HL-60 (cell line): ENCODE measurements around the gene LHCGR.

Experiments used
- GABPA ChIP-seq: IDR thresholded peaks from 2 replicates; pipeline ENCODE4 v1.6.1; 2012; ENCODE audit warnings: low read depth
- POLR2AphosphoS5 ChIP-seq: IDR thresholded peaks from 2 replicates; pipeline ENCODE4 v1.6.1; 2012; ENCODE audit warnings: low read depth
- TF ChIP-seq, protein P1 (sequence below): IDR thresholded peaks from one replicate; pipeline ENCODE4 v1.5.1; 2011; ENCODE audit warnings: low read length, control low read depth, inconsistent platforms; ENCODE audit not compliant: insufficient read depth
- TF ChIP-seq, protein P2 (sequence below): IDR thresholded peaks from 2 replicates; pipeline ENCODE4 v1.6.1; 2012; ENCODE audit warnings: low read depth; ENCODE audit not compliant: insufficient replicate concordance

DNA sequence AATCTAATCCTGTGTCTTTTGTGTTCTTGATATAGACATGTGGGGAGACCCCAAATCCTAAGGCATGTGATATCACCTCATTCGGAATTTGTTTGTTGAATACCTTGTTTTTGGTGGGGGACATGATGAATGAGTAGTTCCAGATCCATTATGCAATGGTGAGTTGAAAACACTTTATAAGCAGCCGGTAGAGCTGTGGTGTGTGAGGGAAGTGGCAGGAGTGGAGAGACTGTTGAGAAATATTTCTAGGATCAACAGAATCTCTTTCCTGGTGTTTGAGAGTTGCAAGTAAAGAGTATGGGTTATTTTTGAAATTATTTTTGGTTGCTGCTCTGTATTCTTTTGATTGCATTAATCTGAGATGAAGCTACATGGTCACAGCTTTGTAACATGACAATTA is 34.4 kb downstream of the LHCGR start:
- TF ChIP-seq, protein P1, sequence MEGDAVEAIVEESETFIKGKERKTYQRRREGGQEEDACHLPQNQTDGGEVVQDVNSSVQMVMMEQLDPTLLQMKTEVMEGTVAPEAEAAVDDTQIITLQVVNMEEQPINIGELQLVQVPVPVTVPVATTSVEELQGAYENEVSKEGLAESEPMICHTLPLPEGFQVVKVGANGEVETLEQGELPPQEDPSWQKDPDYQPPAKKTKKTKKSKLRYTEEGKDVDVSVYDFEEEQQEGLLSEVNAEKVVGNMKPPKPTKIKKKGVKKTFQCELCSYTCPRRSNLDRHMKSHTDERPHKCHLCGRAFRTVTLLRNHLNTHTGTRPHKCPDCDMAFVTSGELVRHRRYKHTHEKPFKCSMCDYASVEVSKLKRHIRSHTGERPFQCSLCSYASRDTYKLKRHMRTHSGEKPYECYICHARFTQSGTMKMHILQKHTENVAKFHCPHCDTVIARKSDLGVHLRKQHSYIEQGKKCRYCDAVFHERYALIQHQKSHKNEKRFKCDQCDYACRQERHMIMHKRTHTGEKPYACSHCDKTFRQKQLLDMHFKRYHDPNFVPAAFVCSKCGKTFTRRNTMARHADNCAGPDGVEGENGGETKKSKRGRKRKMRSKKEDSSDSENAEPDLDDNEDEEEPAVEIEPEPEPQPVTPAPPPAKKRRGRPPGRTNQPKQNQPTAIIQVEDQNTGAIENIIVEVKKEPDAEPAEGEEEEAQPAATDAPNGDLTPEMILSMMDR: no peak
- TF ChIP-seq POLR2AphosphoS5 (no peak), GABPA (no peak)
- TF ChIP-seq, protein P2, sequence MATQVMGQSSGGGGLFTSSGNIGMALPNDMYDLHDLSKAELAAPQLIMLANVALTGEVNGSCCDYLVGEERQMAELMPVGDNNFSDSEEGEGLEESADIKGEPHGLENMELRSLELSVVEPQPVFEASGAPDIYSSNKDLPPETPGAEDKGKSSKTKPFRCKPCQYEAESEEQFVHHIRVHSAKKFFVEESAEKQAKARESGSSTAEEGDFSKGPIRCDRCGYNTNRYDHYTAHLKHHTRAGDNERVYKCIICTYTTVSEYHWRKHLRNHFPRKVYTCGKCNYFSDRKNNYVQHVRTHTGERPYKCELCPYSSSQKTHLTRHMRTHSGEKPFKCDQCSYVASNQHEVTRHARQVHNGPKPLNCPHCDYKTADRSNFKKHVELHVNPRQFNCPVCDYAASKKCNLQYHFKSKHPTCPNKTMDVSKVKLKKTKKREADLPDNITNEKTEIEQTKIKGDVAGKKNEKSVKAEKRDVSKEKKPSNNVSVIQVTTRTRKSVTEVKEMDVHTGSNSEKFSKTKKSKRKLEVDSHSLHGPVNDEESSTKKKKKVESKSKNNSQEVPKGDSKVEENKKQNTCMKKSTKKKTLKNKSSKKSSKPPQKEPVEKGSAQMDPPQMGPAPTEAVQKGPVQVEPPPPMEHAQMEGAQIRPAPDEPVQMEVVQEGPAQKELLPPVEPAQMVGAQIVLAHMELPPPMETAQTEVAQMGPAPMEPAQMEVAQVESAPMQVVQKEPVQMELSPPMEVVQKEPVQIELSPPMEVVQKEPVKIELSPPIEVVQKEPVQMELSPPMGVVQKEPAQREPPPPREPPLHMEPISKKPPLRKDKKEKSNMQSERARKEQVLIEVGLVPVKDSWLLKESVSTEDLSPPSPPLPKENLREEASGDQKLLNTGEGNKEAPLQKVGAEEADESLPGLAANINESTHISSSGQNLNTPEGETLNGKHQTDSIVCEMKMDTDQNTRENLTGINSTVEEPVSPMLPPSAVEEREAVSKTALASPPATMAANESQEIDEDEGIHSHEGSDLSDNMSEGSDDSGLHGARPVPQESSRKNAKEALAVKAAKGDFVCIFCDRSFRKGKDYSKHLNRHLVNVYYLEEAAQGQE: no peak
